GM19023 (cell line): ENCODE results near the gene RPL38.

Experiments
- ATAC-seq: cut with Tn5 transposase; IDR thresholded peaks from one replicate; pipeline ENCODE4 v1.9.1; 2021; ENCODE audit warnings: mild to moderate bottlenecking, moderate library complexity; ENCODE audit not compliant: unreplicated experiment

The RPL38 gene

GRCh38 chr17:74210191-74211140, 7.0 kb downstream of the RPL38 start:
- ATAC-seq, result no peak

- no peak for ATAC-seq
Measured at GRCh38 chr17:74211141-74211911, 7.8 kb downstream of the RPL38 start.

DNA sequence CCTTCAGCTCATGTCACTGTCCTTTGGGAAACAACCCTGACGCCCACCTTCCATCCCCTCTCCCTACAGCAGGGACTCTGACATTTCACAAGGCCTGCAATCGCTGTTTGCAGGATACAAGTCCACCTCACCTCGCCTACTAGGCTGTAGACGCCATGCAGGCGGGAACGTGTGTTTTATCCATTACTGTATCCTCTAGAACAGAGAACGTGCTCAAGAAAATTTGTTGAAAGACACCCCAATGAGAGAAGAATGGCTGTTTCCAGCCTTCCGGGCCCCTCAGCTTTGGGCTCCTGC, 8.4 kb downstream of the RPL38 start:
- ATAC-seq, result no peak

DNA sequence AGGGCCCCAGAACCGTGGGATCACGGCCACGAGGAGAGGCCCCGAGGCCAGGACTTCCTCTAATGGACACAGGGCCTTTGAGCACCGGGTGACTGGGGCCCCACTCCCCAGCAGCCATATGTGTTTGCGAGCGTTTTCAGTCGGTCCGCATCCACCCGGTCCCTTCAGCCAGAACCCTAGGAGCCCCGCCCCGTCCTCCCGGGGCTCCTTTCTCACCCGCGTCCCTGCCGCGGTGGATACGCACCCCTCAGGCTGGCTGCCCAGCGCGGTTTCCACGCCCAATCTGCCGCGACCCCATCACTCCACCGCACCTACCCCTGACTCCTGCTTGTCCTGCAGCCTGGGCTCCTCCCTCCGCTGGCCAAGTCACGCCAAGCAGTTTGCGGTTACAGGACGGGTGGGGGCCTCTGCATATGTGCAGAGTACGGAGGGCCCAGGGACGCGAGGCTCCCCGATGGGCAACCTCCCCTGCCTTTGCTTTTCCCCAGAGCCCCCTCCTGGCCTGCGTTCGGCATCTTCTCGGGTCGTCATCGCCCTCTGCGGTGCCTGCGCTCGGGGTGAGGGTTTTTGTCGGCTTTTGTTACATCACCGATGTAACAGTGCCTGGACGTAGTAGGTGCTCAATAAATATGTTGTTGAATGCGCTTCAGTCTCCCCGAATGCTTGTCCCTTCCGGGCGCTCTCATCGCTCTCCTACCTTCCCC, 8.9 kb downstream of the RPL38 start:
- ATAC-seq, result peak; percentile 3

DNA sequence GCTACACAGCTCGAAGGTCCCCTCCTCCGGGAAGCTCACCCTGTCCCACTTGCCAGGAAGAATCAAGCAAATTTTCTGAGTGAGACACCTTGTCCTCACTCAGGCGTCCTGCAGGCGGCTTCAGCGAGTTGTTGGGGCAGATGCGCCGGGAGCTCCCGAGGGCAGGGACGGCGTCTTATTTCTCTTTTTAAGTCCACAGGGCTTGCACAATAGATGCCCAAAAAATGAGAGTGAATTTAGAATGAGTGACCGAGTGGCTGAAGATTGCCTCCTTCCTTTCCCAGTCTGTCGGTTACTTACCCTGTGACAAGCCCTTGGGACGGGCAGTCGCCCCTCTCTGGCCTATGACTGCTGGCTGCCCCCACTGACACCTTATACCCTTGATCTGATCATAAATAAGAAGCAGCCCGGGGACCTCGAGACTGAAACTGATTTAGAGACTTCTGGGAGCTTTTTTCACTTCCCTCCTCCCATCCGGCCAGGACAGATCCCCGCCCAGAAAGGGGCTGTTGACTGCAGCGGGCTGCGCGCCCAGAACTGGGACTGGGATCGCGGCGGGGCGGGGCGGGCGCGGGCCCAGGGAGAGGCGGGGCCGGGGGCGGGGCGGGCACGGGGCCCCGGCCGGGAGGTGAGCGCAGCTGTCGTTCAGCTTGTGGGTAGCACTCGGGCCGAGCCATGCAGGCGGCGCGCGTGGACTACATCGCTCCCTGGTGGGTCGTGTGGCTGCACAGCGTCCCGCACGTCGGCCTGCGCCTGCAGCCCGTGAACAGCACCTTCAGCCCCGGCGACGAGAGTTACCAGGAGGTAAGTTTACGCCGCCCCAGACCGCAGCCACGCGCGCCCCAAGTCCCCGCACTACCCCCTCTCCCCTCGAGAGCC, 9.7 kb downstream of the RPL38 start, which contains the start of gene TTYH2:
Gene TTYH2, plus strand, starts transcription at position 659 of the 879 bp plus-strand sequence. Its CDS starts 17 bp downstream, at position 676.
- ATAC-seq, result peak; percentile 64

DNA sequence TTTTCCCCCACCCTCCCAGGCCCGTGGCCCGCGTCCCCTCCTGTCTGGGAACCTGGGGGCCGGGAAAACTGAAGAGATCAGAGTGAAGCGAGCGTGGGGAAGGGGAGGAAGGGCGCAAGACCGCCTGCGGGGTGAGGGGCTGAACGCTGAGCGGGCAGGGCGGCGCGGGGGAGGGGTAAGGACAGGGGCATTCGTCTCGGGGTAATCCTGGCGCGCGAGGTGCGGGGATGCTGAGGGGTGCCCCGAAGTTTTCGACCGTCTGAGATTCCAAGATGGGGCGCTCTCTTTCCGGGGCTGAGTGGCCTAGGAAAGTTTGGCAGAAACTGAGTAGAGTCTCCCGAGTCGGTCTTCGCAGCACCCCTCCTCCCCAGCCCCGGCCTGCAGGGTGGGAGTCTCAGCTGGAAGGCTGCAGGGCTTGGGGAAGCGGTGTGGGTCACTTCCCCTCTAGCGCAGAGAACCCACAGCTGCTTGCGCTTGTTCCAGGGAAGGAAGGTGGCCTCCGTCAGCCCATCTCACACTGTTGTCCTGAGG, 10.4 kb downstream of the RPL38 start:
- no peak for ATAC-seq

- ATAC-seq, result no peak
Measured at GRCh38 chr17:74214484-74215341, 11.2 kb downstream of the RPL38 start.

DNA sequence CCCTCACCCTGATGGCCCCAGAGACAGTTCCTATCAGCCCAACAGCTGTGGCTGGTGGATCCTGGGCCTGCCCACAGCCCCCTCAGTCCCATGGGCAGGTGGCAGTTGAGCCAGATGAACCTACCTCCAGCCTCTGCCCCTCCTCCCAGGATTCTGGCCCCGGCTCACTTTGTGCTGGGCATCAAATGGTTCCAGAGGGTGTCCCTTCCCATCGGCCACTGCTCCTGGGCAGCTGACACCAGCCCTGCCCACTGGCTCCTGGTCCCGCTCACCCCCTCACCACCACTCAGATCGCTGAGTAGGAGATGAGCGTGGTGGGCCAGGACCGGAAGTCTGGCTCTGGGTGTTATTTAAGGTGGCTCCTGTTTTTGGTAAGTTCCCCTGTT, 11.9 kb downstream of the RPL38 start:
- no peak for ATAC-seq

DNA sequence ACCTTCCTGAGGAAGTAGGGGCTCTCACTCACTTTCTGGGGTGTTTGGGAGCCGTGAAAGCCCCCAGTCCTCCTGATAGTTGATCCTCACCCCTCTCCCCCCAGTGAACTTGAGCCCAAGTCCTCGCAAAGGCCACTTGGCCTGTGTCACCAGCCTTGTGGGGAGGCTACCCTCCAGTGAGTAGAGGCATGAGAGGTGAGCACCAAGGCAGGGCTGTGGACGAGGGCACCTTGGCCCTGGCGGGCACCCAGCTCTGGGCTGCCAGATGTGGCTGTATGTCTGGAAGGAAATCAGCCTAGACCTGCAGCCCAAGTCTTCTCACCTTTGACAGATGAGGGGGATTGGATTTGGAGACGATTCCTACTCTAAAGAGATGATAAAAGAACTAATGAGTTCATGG, 13.0 kb downstream of the RPL38 start:
- ATAC-seq, result no peak

- no peak for ATAC-seq
Measured at GRCh38 chr17:74217037-74217730, 13.7 kb downstream of the RPL38 start.

DNA sequence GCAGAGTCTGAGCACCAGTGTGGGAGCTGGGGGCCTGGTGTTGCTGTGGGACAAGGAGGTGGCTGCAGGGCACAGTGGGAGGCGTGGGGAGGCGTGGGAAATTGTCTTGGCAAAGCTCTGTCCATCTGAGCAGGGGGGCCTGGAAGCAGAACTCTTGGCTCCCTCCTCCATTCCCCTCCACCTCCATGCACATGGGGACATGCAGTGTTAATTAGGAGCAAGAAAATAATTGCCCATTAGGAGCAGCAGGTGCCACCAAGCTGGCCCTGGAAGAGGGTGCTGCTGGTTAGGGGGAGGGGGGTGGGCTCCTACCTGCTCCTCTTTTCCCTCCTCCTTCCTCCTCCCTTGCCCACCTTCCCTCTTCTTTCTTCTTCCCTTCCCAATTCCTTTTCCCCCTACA, 14.4 kb downstream of the RPL38 start:
- no peak for ATAC-seq

- ATAC-seq, result no peak
Measured at GRCh38 chr17:74218436-74218835, 15.0 kb downstream of the RPL38 start.

DNA sequence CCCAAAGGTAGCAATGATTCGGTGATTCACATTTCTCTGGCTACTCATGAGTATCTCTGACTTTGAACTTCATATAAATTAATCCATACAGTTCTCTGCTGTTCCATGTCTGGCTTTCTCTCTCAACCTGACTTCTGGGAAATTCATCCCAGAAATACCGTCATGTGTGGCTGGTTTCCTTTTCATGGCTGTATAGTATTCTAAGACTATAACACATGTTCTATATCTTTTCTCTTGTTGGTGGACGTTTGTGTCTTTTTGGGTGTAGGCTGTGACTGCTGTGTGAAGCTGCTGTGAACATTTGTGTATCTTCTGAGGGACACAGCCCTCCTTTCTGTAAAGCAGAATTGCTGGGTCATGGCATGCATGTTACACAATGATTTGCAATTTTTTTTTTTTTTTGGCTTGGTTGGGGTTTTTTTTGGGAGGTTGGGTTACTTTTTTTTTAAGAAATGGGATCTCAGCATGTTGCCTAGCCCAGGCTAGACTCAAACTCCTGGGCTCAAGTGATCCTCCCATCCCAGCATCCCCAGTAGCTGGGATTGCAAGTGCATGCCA, 16.2 kb downstream of the RPL38 start:
- no peak for ATAC-seq

GRCh38 chr17:74220219-74220618, 16.7 kb downstream of the RPL38 start:
- ATAC-seq, result no peak

DNA sequence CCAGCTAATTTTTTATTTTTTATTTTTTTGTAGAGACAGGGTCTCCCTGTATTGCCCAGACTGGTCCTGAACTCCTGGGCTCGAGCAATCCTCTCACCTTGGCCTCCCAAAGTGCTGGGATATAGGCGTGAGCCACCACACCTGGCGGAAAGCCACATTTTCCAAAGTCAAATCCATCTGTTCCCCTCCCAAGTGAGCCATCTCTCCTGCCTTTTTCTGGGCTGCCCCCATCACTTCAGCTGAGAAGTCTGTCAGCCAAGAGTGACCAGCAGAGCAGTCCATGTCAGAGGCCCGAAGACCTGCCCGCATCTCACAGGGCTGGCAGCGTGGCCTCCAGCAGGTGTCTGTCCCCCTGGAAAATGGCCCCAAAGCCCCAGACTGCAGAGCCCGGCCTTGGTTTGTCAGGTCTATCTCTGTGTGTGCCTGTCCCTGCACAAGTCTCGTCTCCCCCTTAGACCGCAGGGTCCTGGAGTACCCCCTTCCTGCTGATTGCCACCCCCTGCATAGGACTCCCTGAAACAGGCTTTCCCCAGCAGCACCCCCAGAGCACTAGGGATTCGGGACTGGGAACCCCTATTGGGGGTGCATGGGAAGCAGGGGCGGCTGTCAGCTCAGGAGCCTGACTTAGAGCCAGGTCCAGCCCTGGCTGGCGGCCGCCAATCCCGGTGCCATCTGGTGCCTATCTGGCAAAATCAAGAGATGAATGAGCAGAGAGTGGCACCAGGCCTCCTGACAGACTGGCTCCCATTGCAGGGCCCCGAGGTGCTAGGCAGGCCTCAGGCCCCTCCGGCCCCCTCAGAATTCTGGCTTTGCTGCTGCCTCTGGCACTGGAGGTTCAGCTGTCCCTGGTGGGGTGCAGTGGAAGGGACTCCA, 17.7 kb downstream of the RPL38 start:
- no peak for ATAC-seq

DNA sequence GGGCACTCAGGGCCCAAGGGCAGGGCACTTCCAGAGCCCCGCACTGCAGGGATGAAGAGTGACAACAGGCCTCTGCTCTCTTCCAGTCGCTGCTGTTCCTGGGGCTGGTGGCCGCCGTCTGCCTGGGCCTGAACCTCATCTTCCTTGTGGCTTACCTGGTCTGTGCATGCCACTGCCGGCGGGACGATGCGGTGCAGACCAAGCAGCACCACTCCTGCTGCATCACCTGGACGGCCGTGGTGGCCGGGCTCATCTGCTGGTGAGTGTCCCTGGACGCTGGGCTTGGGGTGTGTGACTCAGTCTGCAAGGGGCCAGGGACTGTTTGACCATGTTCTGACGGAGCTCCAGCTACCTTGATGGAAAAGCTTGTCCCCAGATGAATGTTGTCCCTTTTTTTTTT, 18.9 kb downstream of the RPL38 start:
- ATAC-seq, result no peak

DNA sequence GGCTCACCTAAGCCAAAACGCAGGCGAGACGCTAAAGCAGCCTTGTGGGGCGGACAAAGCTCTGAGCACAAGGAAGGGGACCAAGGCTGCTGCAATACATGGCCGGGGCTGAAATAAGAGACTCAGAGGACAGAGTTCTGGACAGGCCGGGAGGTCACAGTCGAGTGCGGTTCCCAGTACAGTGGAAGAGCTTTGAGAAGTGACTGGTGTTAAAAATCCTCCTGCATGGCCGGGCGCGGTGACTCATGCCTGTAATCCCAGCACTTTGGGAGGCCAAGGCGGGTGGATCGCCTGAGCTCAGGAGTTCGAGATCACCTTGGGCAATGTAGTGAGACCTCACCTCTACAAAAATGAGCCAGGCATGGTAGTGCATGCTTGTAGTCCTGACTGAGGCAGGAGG, 20.4 kb downstream of the RPL38 start:
- ATAC-seq, result no peak
